HG03521 (cell line): ENCODE data around the gene SBF2.
"Not testable (repeated sequence)": the region's sequence is repeated elsewhere in the genome, so short reads cannot be mapped to it uniquely, and the experiment has no call there.

Experiments
- ATAC-seq: cut with Tn5 transposase; IDR thresholded peaks from one replicate; pipeline ENCODE4 v1.9.1; 2021; ENCODE audit warnings: mild to moderate bottlenecking, moderate library complexity; ENCODE audit not compliant: unreplicated experiment

The SBF2 gene

GRCh38 chr11:10122326-10123197 is 171.5 kb downstream of the SBF2 start:
- ATAC-seq = no peak

- ATAC-seq = no peak
These were observed 175.2 kb downstream of the SBF2 start for GRCh38 chr11:10118865-10119264.

- no peak for ATAC-seq
These were observed 176.2 kb downstream of the SBF2 start for GRCh38 chr11:10117709-10118351.

GRCh38 chr11:10116588-10116987 is 177.4 kb downstream of the SBF2 start:
- no peak for ATAC-seq

GRCh38 chr11:10114593-10115404 is 179.2 kb downstream of the SBF2 start:
- ATAC-seq = no peak

- ATAC-seq = no peak
These were observed 180.2 kb downstream of the SBF2 start for GRCh38 chr11:10113852-10114251.

GRCh38 chr11:10109806-10110205 is 184.2 kb downstream of the SBF2 start:
- ATAC-seq = no peak

- ATAC-seq = no peak
These were observed 184.9 kb downstream of the SBF2 start for GRCh38 chr11:10108915-10109680.

- ATAC-seq = no peak
These were observed 186.5 kb downstream of the SBF2 start for GRCh38 chr11:10107497-10107896.

- ATAC-seq = no peak
These were observed 196.4 kb downstream of the SBF2 start for GRCh38 chr11:10097615-10098014.

- ATAC-seq = no peak
These were observed 197.0 kb downstream of the SBF2 start for GRCh38 chr11:10096987-10097386.

GRCh38 chr11:10095412-10096208 is 198.4 kb downstream of the SBF2 start:
- no peak for ATAC-seq

GRCh38 chr11:10092426-10092825 is 201.6 kb downstream of the SBF2 start:
- no peak for ATAC-seq

- no peak for ATAC-seq
These were observed 202.5 kb downstream of the SBF2 start for GRCh38 chr11:10091314-10092045.

GRCh38 chr11:10087923-10088225 is 206.1 kb downstream of the SBF2 start:
- ATAC-seq = not testable (repeated sequence)

GRCh38 chr11:10087186-10087922 is 206.7 kb downstream of the SBF2 start:
- no peak for ATAC-seq

- ATAC-seq = no peak
These were observed 213.9 kb downstream of the SBF2 start for GRCh38 chr11:10080138-10080537.

- ATAC-seq = no peak
These were observed 217.4 kb downstream of the SBF2 start for GRCh38 chr11:10076458-10077141.
